IMR-90 (cell line): ENCODE results near the gene MCM3AP. TPM values are rescaled to one million over a fixed set of nuclear protein-coding genes. Genes with fewer than 3 reads are reported as not detected.

Experiments
- ATAC-seq: fragments of 200-7000 bp; cut with Tn5 transposase; 2 replicates; pipeline ENCODE4 v1.9.1; 2020; ENCODE audit warnings: low read depth, mild to moderate bottlenecking, moderate library complexity
- BruUV-seq: library from RNA; stranded (reverse); fragments of 400-500 nt; replicated peaks from 2 replicates; lab custom pipeline; 2021; lab: Mats Ljungman, UMichigan
- CTCF ChIA-PET: fragments of 300-600 bp; formaldehyde crosslinking; extraction: SDS; loops from one replicate; lab custom pipeline; 2021; ENCODE audit warnings: antibody characterized with exemption; lab: Yijun Ruan, JAX
- POLR2A ChIA-PET: fragments of 300-600 bp; sonication (Branson Sonifier 250); formaldehyde crosslinking; loops from one replicate; lab custom pipeline; 2022; ENCODE audit warnings: antibody characterized with exemption; ENCODE audit not compliant: unreplicated experiment; lab: Charles Lee
- DNase-seq: peaks from one replicate; pipeline ENCODE4 v3.0.0; 2013
- H2AFZ ChIP-seq: replicated peaks from 2 replicates; pipeline ENCODE3; 2013; ENCODE audit warnings: low read length, mild to moderate bottlenecking; ENCODE audit not compliant: poor library complexity
- H2AK5ac ChIP-seq: 2 replicates; pipeline ENCODE4 v1.6.1; 2013; ENCODE audit warnings: low read depth, low read length, inconsistent platforms
- H2AK9ac ChIP-seq: replicated peaks from 2 replicates; pipeline ENCODE3; 2013; ENCODE audit warnings: mild to moderate bottlenecking, low read depth, low read length, moderate library complexity; ENCODE audit not compliant: poor library complexity
- H2BK120ac ChIP-seq: 2 replicates; pipeline ENCODE4 v1.6.1; 2013; ENCODE audit warnings: low read depth, low read length, inconsistent platforms
- H2BK15ac ChIP-seq: 3 replicates; pipeline ENCODE4 v1.6.1; 2013; ENCODE audit warnings: low read depth, low read length, inconsistent platforms
- H2BK20ac ChIP-seq: 2 replicates; pipeline ENCODE4 v1.6.1; 2013; ENCODE audit warnings: low read depth, mild to moderate bottlenecking, inconsistent platforms, low read length, moderate library complexity
- H2BK5ac ChIP-seq: 2 replicates; pipeline ENCODE4 v1.6.1; 2013; ENCODE audit warnings: mild to moderate bottlenecking, low read depth, low read length, inconsistent platforms; ENCODE audit not compliant: poor library complexity, severe bottlenecking
- H3K14ac ChIP-seq: replicated peaks from 2 replicates; pipeline ENCODE4 v1.6.1; 2013; ENCODE audit warnings: low read depth, low read length, inconsistent platforms
- H3K18ac ChIP-seq: 2 replicates; pipeline ENCODE4 v1.6.1; 2013; ENCODE audit warnings: low read depth, low read length, control low read depth
- H3K23ac ChIP-seq: 2 replicates; pipeline ENCODE4 v1.6.1; 2013; ENCODE audit warnings: low read depth, low read length, inconsistent platforms
- H3K27ac ChIP-seq: 2 replicates; pipeline ENCODE4 v1.5.1; 2013; ENCODE audit warnings: mild to moderate bottlenecking, control low read depth, low read length; ENCODE audit not compliant: insufficient read depth
- H3K27me3 ChIP-seq: 2 replicates; pipeline ENCODE4 v1.6.1; 2013; ENCODE audit warnings: low read length; ENCODE audit not compliant: control insufficient read depth, insufficient read depth
- H3K36me3 ChIP-seq: 2 replicates; pipeline ENCODE4 v1.6.1; 2013; ENCODE audit warnings: low read length, mixed read lengths; ENCODE audit not compliant: control insufficient read depth, insufficient read depth
- H3K4ac ChIP-seq: 2 replicates; pipeline ENCODE4 v1.6.1; 2013; ENCODE audit warnings: low read depth, low read length, inconsistent platforms
- H3K4me1 ChIP-seq: 2 replicates; pipeline ENCODE4 v1.6.1; 2013; ENCODE audit warnings: low read length, mixed read lengths; ENCODE audit not compliant: control insufficient read depth, insufficient read depth
- H3K4me2 ChIP-seq: 2 replicates; pipeline ENCODE4 v1.6.1; 2013; ENCODE audit warnings: low read depth, mild to moderate bottlenecking, control low read depth, low read length, moderate library complexity
- H3K4me3 ChIP-seq: 2 replicates; pipeline ENCODE4 v1.5.1; 2013; ENCODE audit warnings: low read depth, mild to moderate bottlenecking, control low read depth, low read length, moderate library complexity; ENCODE audit not compliant: insufficient read depth
- H3K56ac ChIP-seq: 2 replicates; pipeline ENCODE4 v1.6.1; 2013; ENCODE audit warnings: low read length, inconsistent platforms; ENCODE audit not compliant: insufficient read depth; ENCODE audit errors: extremely low read depth
- H3K79me1 ChIP-seq, 2 experiments: 2 replicates each; pipeline ENCODE4 v1.6.1; 2013; ENCODE audit warnings: low read length in 2 of 2, inconsistent platforms in 1 of 2, low read depth in 1 of 2
- H3K9ac ChIP-seq: 2 replicates; pipeline ENCODE4 v1.6.1; 2013; ENCODE audit warnings: low read depth, low read length, control low read depth
- H3K9me1 ChIP-seq: 2 replicates; pipeline ENCODE4 v1.6.1; 2013; ENCODE audit warnings: low read length, inconsistent platforms; ENCODE audit not compliant: insufficient read depth
- H3K9me3 ChIP-seq: 2 replicates; pipeline ENCODE4 v1.6.1; 2013; ENCODE audit warnings: low read length; ENCODE audit not compliant: control insufficient read depth, insufficient read depth
- H4K20me1 ChIP-seq: 2 replicates; pipeline ENCODE4 v1.6.1; 2013; ENCODE audit warnings: low read length, inconsistent platforms; ENCODE audit not compliant: insufficient read depth
- H4K5ac ChIP-seq: 2 replicates; pipeline ENCODE4 v1.6.1; 2013; ENCODE audit warnings: mild to moderate bottlenecking, low read depth, low read length, control low read depth
- H4K8ac ChIP-seq, 2 experiments: 2 replicates each; pipeline ENCODE4 v1.6.1; 2013; ENCODE audit warnings: low read depth in 2 of 2, low read length in 2 of 2, control low read depth in 1 of 2, inconsistent platforms in 1 of 2
- H4K91ac ChIP-seq: 2 replicates; pipeline ENCODE4 v1.6.1; 2013; ENCODE audit warnings: low read depth, low read length, inconsistent platforms; ENCODE audit not compliant: insufficient read depth
- FOS ChIP-seq: fragments of 150-350 bp; IDR thresholded peaks from 2 replicates; pipeline ENCODE4 v1.6.1; 2016; ENCODE audit warnings: low read depth, low read length
- MAFK ChIP-seq: IDR thresholded peaks from 2 replicates; pipeline ENCODE4 v1.6.1; 2012; ENCODE audit warnings: low read depth, low read length, improper control_type of control experiment
- WGBS, 2 experiments: methylation state at CpG; one replicate each; pipeline versions ENCODE4 v1.1.5 to v1.1.7; 2013; ENCODE audit warnings: missing lambda C conversion rate in 2 of 2; ENCODE audit not compliant: insufficient read length in 1 of 2; ENCODE audit errors: extremely low coverage in 2 of 2; 5-methylcytosine and 5-hydroxymethylcytosine counted together
- dilution Hi-C: fragments of 300-500 bp; cut with HindIII; formaldehyde crosslinking; loops from one replicate; pipeline ENCODE4 v1.14.3; 2018; ENCODE audit warnings: low sequenced_read_pairs; ENCODE audit not compliant: unreplicated experiment
- in situ Hi-C: fragments of 300-500 bp; cut with MboI; formaldehyde crosslinking; loops from 3 replicates; pipeline ENCODE4 v1.14.3; 2019; ENCODE audit warnings: low sequenced_read_pairs, inconsistent platforms, mixed read lengths
- intact Hi-C: fragments of 100-400 bp; cut with micrococcal nuclease; formaldehyde crosslinking; loops from 2 replicates; pipeline ENCODE4 v1.10.0; 2022
- polyA plus RNA-seq, 3 experiments: library from polyadenylated mRNA; depleted of rRNA; stranded (reverse); fragments of >200 nt; gene quantifications; 2 replicates each; pipeline ENCODE4 v1.2.3, GENCODE V29; 2012; ENCODE audit warnings: low replicate concordance in 1 of 3
- total RNA-seq: library from RNA; depleted of rRNA; stranded (reverse); fragments of >200 nt; gene quantifications from 2 replicates; pipeline ENCODE4 v1.2.3, GENCODE V29; 2012

Gene MCM3AP
- total and polyA plus RNA-seq, 2 of the 4 experiments (the other 2 are of a cell fraction), result 46.5 to 63.1 TPM

- Histone ChIP-seq H3K4me1 (peaks cover 13% of the 10 kb centered on the region), H2BK120ac (no peak overlapping the region), H3K9me3 (no peaks in the 10 kb centered on the region), H3K18ac (no peak overlapping the region), H3K36me3 (peaks cover 12% of the 10 kb centered on the region), H2AFZ (no peak overlapping the region), H4K20me1 (no peaks in the 10 kb centered on the region), H2AK5ac (no peak overlapping the region), H2BK20ac (no peak overlapping the region), H3K23ac (no peak overlapping the region), H2BK15ac (no peak overlapping the region), H3K4ac (no peak overlapping the region), H3K4me3 (no peak overlapping the region), H2BK5ac (no peak overlapping the region), H3K56ac (no peak overlapping the region), H3K79me1 (peaks cover 15 to 31% of the 10 kb centered on the region in 2 experiments), H4K8ac (no peak overlapping the region), H3K27me3 (no peaks in the 10 kb centered on the region), H3K14ac (no peak overlapping the region), H3K9ac (no peak overlapping the region), H3K4me2 (no peak overlapping the region), H3K27ac (no peak overlapping the region), H4K91ac (no peak overlapping the region), H2AK9ac (no peak overlapping the region), H4K5ac (no peak overlapping the region), H3K9me1 (peaks cover 3% of the 10 kb centered on the region; the same call in 1 of the 2 replicates)
- dilution Hi-C loops, result no loop called here
- no peak for DNase-seq
- ATAC-seq, result no peak
- WGBS, 2 experiments, result no CpG with 5 or more reads among the region's 2 CpGs
- peak; percentile 58 for TF ChIP-seq MAFK
- no peak for TF ChIP-seq FOS
- POLR2A ChIA-PET, result no interaction called here
- CTCF ChIA-PET, result no interaction called here
- intact Hi-C loops, result no loop called here
- BruUV-seq, result no TSS peak
- in situ Hi-C loops, result no loop called here
Observed at GRCh38 chr21:46291561-46291960, 6.2 kb upstream of the MCM3AP start.
